Germinal center (tissue), 1 donor: ENCODE measurements around the gene SMIM43.
A peak's percentile ranks its signal among the peaks of the same experiment; 100 is the strongest.
"Not testable (repeated sequence)": the region's sequence is repeated elsewhere in the genome, so short reads cannot be mapped to it uniquely, and the experiment has no call there.

Experiments
- DNase-seq: peaks from one replicate; pipeline ENCODE4 v3.0.0; 2012; ENCODE audit warnings: mixed read lengths, low spot score

Gene SMIM43

DNA sequence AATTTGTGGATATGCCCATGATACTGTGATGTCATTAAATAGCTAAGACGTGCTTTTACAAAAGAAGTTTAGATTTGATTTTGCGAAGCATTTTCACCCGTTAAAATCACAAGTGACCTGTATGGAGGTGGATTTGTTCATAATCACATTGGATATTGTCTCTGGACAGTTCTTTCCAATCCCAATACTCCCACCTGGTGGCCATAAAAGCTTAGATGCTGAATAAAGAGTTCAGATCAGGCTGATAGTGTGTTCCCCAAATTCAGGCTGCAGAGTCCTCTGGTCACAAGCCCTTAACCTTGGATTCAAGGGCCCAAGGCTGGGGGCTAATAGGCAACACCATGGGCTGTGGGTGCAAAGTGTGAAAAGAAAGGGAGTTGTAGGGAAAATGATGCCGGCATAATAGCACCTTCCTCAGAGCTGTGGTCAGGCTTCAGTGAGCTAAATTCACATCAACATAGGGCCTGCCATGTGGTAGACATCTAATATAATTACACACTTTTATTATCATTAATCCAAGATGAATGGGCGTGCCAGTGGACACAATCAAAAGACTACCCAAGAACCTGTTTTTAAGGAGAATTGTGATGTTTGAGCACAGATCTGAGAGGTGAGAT is 28.1 kb downstream of the SMIM43 start:
- peak; percentile 8 for DNase-seq

DNA sequence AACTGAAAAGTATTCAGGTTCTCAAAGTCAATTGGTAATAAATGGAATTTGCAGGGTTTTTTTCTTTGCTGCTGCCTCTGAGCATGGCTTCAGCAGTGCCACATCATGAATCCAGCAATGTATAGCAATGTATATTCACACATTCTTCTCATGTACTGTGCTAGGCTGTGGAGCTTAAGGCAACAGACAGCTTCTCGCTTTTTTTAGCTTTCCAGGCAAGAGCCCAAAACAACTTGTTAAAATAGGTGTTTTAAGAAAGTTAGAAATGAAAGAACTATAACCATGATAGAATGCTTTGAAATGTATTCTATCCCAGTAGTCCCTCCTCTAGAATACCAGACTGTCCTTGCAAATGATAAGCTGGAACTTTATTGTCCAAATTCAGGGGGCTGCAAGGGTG is 30.4 kb downstream of the SMIM43 start:
- no peak for DNase-seq

DNA sequence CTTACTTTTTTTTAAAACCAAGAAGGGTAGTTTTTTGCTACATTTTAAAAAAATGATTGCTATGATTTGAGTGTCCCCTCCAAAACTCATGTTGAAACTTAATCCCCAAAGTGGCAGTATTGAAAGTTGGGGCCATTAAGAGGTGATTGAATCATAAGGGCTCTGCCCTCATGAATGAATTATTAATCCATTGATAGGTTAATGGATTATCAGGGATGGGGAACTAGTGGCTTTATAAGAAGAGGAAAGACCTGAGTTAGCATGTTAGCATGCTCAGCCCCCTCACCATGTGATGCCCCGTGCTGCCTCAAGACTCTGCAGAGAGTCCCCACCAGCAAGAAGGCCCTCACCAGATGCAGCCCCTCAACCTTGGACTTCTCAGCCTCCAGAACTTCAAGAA is 31.0 kb downstream of the SMIM43 start:
- DNase-seq: no peak

DNA sequence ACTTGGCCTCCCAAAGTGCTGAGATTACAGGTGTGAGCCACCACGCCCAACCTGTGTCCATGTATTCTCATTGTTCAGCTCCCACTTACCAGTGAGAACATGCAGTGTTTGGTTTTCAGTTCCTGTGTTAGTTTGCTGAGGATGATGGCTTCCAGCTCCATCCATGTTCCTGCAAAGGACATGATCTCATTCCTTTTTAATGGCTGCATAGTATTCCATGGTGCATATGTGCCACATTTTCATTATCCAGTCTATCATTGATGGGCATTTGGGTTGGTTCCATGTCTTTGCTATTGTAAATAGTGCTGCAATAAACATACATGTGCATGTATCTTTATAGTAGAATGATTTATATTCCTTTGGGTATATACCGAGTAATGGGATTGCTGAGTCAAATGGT is 35.2 kb downstream of the SMIM43 start:
- not testable (repeated sequence) for DNase-seq

DNA sequence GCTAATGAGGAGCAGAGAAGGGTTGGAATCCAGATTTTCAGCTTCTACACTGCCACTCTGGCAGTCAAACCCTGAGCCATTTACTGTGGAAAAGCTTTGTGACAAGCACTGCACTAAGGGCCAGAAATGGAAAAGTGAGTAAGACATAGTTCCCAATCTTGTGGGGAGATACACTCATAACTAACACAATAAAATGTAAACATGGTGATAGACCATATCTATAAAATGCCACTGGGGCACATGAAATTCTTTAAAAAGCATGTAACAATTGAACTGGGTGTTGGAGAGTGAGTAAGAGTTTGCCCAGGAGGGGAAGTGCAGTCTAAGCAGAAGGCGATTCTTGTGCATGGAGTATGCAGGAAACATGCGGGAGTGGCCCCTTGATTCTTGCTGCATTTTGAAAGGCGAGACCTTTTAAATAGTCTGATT is 36.2 kb downstream of the SMIM43 start:
- no peak for DNase-seq

DNA sequence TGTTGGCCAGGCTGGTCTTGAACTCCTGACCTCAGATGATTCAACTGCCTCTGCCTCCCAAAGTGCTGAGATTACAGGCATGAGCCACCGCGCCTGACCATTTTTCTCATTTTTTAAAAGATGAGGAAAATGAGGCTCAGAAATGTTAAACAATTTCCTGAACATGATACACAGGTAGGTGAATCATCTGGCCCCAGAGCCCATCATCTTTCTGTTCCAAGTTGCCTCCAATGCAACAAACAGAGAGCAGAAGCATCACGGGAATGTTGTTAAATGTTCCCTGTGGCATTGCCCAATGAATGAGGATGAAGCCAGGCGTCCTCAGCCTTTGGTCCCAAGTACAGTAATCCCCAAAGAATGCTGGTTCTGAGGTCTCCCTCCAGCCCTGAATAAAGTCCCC is 36.9 kb downstream of the SMIM43 start:
- no peak for DNase-seq

DNA sequence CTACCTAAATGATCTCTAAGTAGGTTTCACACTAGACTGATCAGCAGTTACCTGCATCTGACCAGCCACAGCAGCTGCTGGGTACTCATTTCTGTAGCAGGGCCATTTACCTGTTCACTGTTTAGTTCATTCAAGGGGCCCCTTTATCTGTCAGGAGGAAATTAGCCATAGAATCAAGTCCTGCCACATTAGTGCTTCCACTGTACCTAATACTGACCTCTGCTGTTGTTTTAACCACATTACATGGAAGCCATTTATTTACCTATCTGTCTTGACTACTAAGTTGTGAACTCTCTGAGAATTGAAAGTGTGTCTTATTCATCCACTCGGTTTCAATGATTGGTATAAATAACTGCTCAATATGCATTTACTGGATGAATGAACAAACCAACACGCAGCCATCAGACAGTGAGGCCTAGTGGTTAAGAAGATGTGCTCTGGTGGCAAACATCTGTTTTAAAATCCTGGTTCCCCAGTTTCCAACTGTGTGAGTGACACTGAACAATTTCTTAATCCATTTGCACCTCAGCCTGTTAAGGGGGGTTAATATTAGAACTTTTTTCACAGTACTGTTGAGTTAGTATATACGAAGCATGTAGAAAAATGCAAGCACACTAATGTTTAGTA is 38.2 kb downstream of the SMIM43 start:
- peak; percentile 44 for DNase-seq

DNA sequence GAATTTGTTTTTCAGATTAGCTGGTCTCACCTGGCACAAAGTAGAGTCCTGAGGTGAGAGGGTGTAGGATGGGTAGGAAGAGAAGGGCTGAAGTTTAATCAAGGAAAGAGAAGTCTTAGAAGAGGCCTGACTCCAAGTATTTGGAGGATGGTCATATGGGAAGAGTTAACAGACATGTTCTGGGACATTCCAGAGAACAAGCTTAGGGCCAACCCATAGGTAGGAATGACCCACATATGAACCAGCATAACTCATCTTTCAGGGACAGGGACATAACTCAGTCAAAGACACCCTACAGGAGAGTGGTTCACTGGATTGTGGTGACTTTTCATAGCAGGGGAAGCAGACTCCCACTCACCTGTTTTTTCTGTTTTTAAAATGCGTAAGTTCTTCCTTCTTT is 40.3 kb downstream of the SMIM43 start:
- no peak for DNase-seq

DNA sequence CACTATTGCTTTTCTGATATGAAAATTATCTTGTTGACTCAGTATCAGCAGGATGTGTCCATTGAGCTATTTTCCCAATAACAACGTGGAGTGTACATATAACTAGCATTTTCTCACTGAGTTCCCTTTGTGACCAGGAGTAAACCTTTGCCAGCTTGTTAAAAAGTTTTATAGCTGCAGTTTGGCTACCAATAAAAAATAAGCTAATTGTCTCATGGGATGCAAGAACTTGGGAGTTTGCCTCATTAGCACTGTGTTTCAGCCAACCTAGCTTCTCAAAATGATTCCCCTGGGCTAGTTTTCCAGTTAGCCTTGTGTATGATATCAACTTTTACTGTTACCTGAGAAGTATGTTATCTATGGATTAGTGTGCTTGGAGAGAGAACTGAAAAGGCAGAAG is 43.3 kb downstream of the SMIM43 start:
- DNase-seq: no peak

DNA sequence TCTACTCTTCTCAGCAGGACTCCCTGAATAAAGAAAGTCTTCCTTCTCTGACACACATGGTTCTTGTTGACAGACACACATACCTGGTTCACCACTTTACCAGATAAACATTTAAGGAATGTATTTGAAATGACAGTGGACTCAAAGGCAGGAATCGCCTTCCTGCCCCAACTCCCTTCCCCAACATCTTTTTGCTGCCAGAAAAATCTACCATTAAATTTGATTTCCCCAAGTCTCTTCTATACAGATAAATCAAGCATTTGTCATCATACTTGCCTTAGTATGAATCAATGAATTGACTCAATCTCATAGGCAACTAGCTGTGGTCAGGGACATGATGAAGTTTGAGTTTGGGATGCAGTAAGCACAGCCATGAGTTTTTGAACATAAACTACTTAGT is 44.9 kb downstream of the SMIM43 start:
- DNase-seq: no peak

DNA sequence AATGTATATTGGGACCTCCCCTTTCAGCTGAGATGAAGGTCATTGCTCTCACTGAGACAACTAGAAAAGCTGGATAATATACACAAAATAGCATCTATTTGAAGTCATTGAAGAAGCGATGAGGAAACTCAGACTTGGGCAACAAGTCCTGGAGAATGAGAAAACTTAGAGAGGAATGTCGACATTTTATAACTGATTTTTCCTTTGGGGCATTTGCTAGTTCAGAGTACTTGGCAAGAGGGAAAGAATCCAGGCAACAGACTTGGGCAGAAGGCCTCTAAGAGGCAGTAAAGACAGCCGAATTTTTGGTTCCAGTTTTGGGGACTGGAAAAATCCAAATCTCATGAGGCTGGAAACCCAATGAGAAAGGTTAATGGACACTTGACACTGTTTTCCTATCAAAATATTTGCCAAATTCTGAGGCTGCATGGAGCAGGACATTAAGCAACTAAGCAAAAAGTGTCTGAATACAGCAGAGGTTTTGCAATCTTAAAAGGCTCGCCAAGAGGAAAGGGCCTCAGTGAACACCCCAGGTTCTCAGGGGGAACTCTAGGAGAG is 47.2 kb downstream of the SMIM43 start:
- DNase-seq: no peak

DNA sequence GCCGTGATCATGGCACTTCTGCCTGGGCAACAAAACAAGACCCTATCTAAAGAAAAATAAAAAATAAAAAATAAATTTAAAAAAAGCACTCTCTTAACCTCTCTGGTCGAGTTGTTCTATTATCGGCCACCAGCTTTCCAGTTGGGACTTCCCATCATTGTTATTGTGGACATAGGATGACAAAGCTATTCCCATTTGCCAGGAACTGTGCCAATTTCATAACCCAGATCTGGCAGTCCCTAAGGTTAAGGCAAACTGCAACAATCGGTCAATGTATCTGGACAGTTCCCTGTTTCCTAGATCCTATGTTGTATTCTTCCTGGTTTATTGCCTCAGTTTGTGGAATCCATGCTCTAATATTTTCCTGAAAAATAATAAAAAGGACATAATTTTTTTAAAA is 50.4 kb downstream of the SMIM43 start:
- no peak for DNase-seq

DNA sequence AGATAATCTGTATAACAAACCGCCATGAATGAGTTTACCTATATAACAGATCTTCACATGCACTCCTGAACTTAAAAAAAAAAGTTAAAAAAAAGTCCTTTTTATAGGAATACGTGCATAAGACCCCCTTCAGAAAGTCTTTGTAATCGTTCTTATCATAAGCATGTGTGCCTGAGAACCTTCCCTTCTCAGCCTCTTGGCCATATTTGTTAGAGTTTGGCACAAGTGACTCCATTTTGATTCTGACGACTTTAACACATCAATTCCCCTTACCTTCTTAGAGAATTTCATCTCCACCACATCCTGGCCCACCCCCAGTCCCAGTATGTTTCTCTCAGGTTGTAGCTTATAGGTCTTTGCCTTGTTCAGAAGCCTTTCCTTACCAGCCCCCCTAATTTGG is 52.2 kb downstream of the SMIM43 start:
- no peak for DNase-seq

DNA sequence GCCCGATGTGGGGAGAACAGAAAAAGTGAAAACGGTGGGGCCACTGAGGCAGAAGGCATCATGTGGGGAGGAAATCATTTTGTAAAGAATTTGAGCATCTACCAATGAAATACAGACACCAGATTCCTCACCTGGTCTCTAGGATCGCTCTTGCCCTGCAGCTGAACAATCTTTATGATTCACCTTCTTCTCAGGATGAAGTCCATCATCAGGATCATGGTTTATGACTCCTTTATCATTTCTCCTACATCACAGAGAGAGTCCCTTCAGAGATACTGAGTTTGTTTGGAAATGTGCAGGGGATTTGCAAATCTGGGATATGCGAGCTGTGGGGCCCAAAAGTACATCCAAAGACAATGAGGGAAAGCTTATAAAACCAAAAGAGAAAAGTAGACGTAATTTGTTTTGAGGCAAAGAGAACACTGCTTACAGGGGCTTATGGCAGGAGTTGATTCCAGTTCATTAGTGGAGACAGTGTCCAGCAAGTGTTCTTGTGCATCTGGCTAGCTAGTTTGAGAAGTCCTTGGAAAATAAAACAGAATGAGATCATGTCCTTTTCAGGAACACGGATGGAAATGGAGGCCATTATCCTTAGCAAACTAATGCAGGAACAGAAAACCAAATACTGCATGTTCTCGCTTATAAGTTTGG is 52.8 kb downstream of the SMIM43 start:
- no peak for DNase-seq

DNA sequence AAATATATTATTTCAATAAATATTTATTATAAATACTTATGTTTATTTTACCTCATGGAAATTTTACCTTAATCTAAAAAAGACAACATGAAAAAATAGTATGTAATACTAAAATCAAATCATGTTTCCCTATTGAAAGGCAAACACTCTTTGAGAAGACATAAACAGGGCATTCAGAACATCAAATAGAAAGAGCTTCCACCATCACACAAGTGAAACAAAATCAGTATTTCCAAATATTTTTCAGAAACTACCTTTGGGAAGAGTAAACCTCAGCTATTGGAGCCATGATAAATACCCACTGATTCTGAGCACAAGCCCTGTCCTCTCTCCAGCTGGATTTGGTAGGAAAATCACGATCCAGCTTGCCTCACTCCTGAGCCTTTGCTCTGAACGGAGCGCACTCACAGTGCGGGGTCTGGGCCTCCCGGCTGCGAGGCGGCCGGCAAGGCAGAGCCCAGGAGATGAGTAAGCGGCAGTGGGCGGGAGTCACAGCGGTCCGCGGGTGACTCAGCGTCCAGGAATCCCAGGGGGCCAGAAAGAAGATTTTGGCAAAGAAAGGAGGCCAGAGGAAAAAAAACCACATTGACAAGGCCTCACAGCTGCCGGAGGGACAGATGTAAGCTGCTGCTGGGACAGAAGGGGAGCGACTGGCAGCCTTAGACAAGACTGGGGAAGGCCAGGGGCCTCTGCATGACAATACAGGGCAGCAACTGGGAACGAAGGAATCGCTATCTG is 53.5 kb downstream of the SMIM43 start:
- peak; percentile 7 for DNase-seq

DNA sequence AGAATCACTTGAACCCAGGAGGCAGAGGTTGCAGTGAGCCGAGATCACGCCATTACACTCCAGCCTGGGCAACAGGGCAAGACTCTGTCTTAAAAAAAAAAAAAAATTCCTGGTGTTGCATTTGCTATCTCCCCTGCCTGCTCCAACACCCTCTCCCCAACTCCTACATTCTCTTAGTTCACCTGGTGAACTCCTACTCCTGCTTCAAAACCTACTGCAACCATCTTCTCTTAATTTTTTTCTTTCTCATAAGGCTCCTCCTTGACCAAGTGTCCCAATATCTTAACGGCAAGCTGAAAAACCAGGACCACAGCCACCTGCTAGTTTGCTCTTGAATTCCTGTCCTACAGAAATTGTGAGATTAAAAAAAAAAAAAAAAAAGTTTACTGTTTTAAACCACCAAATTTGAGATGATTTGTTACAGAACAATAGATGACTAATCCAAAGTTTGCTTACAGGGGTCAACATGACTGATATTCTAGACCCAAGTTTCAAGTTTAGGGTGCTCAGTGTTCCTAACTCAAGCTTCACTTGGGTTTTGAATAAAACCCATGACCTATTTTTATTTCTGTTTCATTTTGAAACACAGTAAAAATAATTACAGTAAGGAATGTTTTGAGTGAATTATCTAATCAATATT is 55.1 kb downstream of the SMIM43 start:
- DNase-seq: no peak
